GM12891 (cell line): ENCODE measurements around the gene AGTRAP.

Experiments used
- DNase-seq: peaks from one replicate; pipeline ENCODE4 v3.0.0; 2011; ENCODE audit warnings: low spot score; ENCODE audit not compliant: insufficient read length
- FAIRE-seq: peaks from 2 replicates; lab custom pipeline; 2011; peaks lifted over from hg19 to GRCh38; lab: Jason Lieb, UNC
- PAX5 ChIP-seq: IDR thresholded peaks from 2 replicates; pipeline ENCODE4 v1.6.1; 2011; ENCODE audit warnings: low read length, moderate library complexity, mild to moderate bottlenecking; ENCODE audit not compliant: insufficient read depth, severe bottlenecking
- POLR2A ChIP-seq: IDR thresholded peaks from 2 replicates; pipeline ENCODE4 v1.6.1; 2011; ENCODE audit warnings: low read depth, low read length, control low read depth
- POLR2AphosphoS5 ChIP-seq: IDR thresholded peaks from 2 replicates; pipeline ENCODE4 v1.6.1; 2011; ENCODE audit warnings: low read depth, low read length, control low read depth
- POU2F2 ChIP-seq: IDR thresholded peaks from 2 replicates; pipeline ENCODE4 v1.6.1; 2011; ENCODE audit warnings: low read depth, mild to moderate bottlenecking, control low read depth, low read length, moderate library complexity
- SPI1 ChIP-seq: IDR thresholded peaks from 2 replicates; pipeline ENCODE4 v1.6.1; 2011; ENCODE audit warnings: low read depth, low read length, control low read depth
- TAF1 ChIP-seq: IDR thresholded peaks from 2 replicates; pipeline ENCODE4 v1.6.1; 2011; ENCODE audit warnings: low read depth, low read length, control low read depth

AGTRAP gene

GRCh38 chr1:11797525-11798216, 61.7 kb downstream of the AGTRAP start:
- no peak for FAIRE-seq
- no peak for DNase-seq
- TF ChIP-seq TAF1 (no peak), SPI1 (no peak), POLR2A (no peak), POLR2AphosphoS5 (no peak), PAX5 (no peak), POU2F2 (no peak)

DNA sequence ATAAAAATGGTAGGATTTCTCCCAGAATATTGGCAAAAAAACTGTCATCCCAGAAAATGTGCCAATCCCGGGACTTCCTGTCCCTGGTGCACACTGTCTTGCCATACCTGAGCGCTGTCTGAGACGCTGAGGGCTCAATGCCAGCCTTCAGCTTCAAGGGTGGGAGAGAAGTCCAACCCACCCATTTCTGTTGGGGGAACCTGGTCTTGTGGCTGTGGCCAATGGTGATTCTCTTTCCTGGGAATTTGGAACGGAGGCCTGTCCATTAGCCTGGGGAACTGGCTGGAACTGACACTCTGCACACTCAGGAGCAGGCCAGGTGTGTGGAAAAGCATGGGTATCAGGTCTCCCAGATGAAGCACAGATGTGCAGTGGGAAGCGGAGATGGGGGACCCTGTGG, 63.2 kb downstream of the AGTRAP start:
- DNase-seq, result no peak
- TF ChIP-seq SPI1 (no peak), POLR2AphosphoS5 (no peak), POLR2A (no peak), PAX5 (no peak)
- FAIRE-seq, result no peak

DNA sequence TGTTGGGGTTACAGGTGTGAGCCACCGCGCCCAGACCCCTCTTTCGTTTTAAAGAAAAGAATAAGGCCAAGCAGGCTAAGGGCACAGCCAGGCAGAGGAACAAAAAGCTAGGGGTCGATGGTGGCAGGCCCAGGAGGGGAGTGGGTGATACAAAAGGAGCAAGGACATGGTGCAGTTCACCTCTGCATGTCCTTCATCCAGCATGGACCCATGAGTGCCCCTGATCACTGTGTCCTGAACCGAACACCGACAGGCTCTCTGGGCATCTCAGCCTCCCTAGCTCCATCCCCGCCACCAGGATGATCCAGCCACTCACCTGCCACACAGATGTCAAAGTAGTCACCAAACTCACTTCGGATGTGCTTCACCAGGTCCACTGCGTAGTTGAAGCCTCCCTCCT, 64.0 kb downstream of the AGTRAP start:
- TF ChIP-seq SPI1 (no peak), POLR2A (no peak), TAF1 (no peak), POU2F2 (no peak), PAX5 (no peak), POLR2AphosphoS5 (no peak)
- FAIRE-seq (no peak), DNase-seq (no peak)

GRCh38 chr1:11800391-11800755, 64.4 kb downstream of the AGTRAP start:
- TF ChIP-seq SPI1 (no peak), TAF1 (no peak), POU2F2 (no peak)
- FAIRE-seq (no peak), DNase-seq (no peak)
